Neural progenitor cell (in vitro differentiated cells): Measurements from ENCODE around the gene ULK4.

ENCODE experiments used
- EZH2 ChIP-seq: fragments of 200-600 bp; sonication (generic); IDR thresholded peaks from 2 replicates; pipeline ENCODE4 v1.6.1; 2017; ENCODE audit warnings: antibody characterized with exemption, mild to moderate bottlenecking, moderate library complexity
- EZH2phosphoT487 ChIP-seq: fragments of 200-600 bp; sonication (generic); IDR thresholded peaks from 2 replicates; pipeline ENCODE4 v1.6.1; 2017; ENCODE audit warnings: antibody characterized with exemption
- TF ChIP-seq, protein P1 (sequence below): fragments of 200-600 bp; sonication (generic); IDR thresholded peaks from 2 replicates; pipeline ENCODE4 v1.5.1; 2017; ENCODE audit warnings: antibody characterized with exemption, mild to moderate bottlenecking

DNA sequence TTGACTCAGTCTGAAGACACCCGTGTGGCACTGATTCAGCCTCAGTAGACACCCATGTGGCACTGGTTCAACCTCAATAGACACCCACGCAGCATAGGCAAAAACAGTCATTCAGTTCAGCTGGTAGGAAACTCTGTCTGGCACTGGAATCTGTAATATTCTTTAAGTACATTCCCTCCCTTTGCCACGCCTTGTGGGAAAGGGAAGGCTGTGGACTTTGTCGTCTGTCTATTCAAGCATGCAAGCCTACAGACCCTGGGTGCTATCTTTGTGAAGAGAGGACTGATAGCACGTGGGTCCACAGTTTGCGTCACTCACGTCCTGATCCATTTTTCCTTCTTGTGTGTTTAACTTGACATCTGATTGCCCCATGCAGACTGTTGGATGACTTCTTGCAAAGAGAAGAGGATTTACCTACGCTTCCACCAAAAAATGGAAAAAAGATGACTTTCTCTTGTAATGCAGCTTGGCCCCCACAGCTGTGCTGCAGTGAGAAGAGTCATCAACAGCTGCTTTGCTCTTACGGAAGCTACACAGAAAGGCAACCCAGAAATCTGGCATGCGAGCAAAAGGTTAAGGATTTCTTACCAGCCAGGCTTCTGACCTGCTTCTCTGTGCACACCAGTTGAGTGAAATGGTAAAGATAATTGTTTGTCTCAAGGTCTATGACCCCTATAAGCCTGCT is 278.1 kb downstream of the ULK4 start:
- TF ChIP-seq, protein P1, sequence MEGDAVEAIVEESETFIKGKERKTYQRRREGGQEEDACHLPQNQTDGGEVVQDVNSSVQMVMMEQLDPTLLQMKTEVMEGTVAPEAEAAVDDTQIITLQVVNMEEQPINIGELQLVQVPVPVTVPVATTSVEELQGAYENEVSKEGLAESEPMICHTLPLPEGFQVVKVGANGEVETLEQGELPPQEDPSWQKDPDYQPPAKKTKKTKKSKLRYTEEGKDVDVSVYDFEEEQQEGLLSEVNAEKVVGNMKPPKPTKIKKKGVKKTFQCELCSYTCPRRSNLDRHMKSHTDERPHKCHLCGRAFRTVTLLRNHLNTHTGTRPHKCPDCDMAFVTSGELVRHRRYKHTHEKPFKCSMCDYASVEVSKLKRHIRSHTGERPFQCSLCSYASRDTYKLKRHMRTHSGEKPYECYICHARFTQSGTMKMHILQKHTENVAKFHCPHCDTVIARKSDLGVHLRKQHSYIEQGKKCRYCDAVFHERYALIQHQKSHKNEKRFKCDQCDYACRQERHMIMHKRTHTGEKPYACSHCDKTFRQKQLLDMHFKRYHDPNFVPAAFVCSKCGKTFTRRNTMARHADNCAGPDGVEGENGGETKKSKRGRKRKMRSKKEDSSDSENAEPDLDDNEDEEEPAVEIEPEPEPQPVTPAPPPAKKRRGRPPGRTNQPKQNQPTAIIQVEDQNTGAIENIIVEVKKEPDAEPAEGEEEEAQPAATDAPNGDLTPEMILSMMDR = no peak
- TF ChIP-seq EZH2 (no peak), EZH2phosphoT487 (no peak)
